ENCODE results near the gene CFAP97D1. TPM values are rescaled to one million over a fixed set of nuclear protein-coding genes. Genes with fewer than 3 reads are reported as not detected.

CFAP97D1 gene
- total RNA-seq, 3 donors from 2014 or later, result not detected

- DNase-seq (no peak), ATAC-seq (no peak)
- Mint-ChIP-seq H3K4me1 (ENCODE audit: low read depth) (no peaks in the 10 kb centered on the region), H3K36me3 (ENCODE audit: insufficient read depth) (no peaks in the 10 kb centered on the region), H3K27me3 (ENCODE audit: low read depth) (peaks cover 4% of the 10 kb centered on the region), H3K4me3 (no peak overlapping the region), H3K9me3 (no peaks in the 10 kb centered on the region)
Observed at GRCh38 chr17:43817826-43818225, 37.6 kb downstream of the CFAP97D1 start.

GRCh38 chr17:43818966-43819365, 38.7 kb downstream of the CFAP97D1 start:
- H3K36me3 Mint-ChIP-seq (ENCODE audit: insufficient read depth), result no peaks in the 10 kb centered on the region
- no peaks in the 10 kb centered on the region for H3K9me3 Mint-ChIP-seq
- no peaks in the 10 kb centered on the region for H3K27me3 Mint-ChIP-seq (ENCODE audit: low read depth)
- ATAC-seq, result no peak
- no peak overlapping the region for H3K4me3 Mint-ChIP-seq
- no peaks in the 10 kb centered on the region for H3K4me1 Mint-ChIP-seq (ENCODE audit: low read depth)
- DNase-seq, result no peak

GRCh38 chr17:43820759-43821158, 40.5 kb downstream of the CFAP97D1 start:
- H3K4me1 Mint-ChIP-seq (ENCODE audit: low read depth), result no peaks in the 10 kb centered on the region
- no peak for DNase-seq
- H3K4me3 Mint-ChIP-seq, result no peak overlapping the region
- no peaks in the 10 kb centered on the region for H3K9me3 Mint-ChIP-seq
- no peaks in the 10 kb centered on the region for H3K36me3 Mint-ChIP-seq (ENCODE audit: insufficient read depth)
- no peaks in the 10 kb centered on the region for H3K27me3 Mint-ChIP-seq (ENCODE audit: low read depth)
- no peak for ATAC-seq

- Mint-ChIP-seq H3K36me3 (ENCODE audit: insufficient read depth) (no peaks in the 10 kb centered on the region), H3K4me3 (no peak overlapping the region), H3K9me3 (no peaks in the 10 kb centered on the region), H3K27me3 (ENCODE audit: low read depth) (no peaks in the 10 kb centered on the region), H3K4me1 (ENCODE audit: low read depth) (no peaks in the 10 kb centered on the region)
- no peak for DNase-seq
- no peak for ATAC-seq
Observed at GRCh38 chr17:43822570-43823190, 42.4 kb downstream of the CFAP97D1 start.

- ATAC-seq (no peak), DNase-seq (no peak)
Observed at GRCh38 chr17:43823350-43824084, 43.3 kb downstream of the CFAP97D1 start.

DNA sequence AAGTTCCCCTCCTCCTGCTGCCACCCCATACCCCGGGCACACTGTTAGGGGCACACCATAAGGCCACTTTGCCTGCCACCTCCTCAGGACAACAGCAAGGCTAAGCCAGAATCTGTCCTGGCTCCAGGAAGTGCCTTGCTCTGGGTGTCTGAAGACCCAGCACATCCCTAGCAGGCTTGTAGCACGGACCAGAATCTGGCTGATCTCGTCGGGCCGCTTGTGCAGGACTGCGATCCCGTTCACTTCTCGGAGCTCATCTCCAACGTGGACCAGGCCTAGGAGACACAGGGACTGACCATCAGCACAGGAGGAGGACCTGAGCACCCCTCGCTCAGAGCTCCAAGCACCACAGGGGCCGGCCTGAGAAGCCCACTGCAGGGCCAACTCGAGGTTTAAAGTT, 45.3 kb downstream of the CFAP97D1 start:
- H3K4me1 Mint-ChIP-seq (ENCODE audit: low read depth), result no peaks in the 10 kb centered on the region
- ATAC-seq, result no peak
- no peaks in the 10 kb centered on the region for H3K27me3 Mint-ChIP-seq (ENCODE audit: low read depth)
- no peak overlapping the region for H3K4me3 Mint-ChIP-seq
- no peaks in the 10 kb centered on the region for H3K36me3 Mint-ChIP-seq (ENCODE audit: insufficient read depth)
- H3K9me3 Mint-ChIP-seq, result no peaks in the 10 kb centered on the region
- DNase-seq, result no peak

More at GRCh38 chr17:43823350-43824084, 43.3 kb downstream of the CFAP97D1 start:
- no peak overlapping the region for H3K4me3 Mint-ChIP-seq
- H3K9me3 Mint-ChIP-seq, result no peaks in the 10 kb centered on the region
- no peaks in the 10 kb centered on the region for H3K4me1 Mint-ChIP-seq (ENCODE audit: low read depth)
- H3K27me3 Mint-ChIP-seq (ENCODE audit: low read depth), result no peaks in the 10 kb centered on the region
- no peaks in the 10 kb centered on the region for H3K36me3 Mint-ChIP-seq (ENCODE audit: insufficient read depth)

- Mint-ChIP-seq H3K4me1 (ENCODE audit: low read depth) (peaks cover 3% of the 10 kb centered on the region), H3K9me3 (no peaks in the 10 kb centered on the region), H3K4me3 (no peak overlapping the region), H3K36me3 (ENCODE audit: insufficient read depth) (no peaks in the 10 kb centered on the region), H3K27me3 (ENCODE audit: low read depth) (peaks cover 3% of the 10 kb centered on the region)
- ATAC-seq, result no peak
- DNase-seq, result no peak
Observed at GRCh38 chr17:43826206-43826605, 46.0 kb downstream of the CFAP97D1 start.

GRCh38 chr17:43827596-43827995, 47.4 kb downstream of the CFAP97D1 start:
- DNase-seq (no peak), ATAC-seq (no peak)
- H3K27me3 Mint-ChIP-seq (ENCODE audit: low read depth), result peaks cover 13% of the 10 kb centered on the region
- no peak overlapping the region for H3K4me3 Mint-ChIP-seq
- peaks cover 3% of the 10 kb centered on the region for H3K4me1 Mint-ChIP-seq (ENCODE audit: low read depth)
- H3K36me3 Mint-ChIP-seq (ENCODE audit: insufficient read depth), result no peaks in the 10 kb centered on the region
- H3K9me3 Mint-ChIP-seq, result no peaks in the 10 kb centered on the region

DNA sequence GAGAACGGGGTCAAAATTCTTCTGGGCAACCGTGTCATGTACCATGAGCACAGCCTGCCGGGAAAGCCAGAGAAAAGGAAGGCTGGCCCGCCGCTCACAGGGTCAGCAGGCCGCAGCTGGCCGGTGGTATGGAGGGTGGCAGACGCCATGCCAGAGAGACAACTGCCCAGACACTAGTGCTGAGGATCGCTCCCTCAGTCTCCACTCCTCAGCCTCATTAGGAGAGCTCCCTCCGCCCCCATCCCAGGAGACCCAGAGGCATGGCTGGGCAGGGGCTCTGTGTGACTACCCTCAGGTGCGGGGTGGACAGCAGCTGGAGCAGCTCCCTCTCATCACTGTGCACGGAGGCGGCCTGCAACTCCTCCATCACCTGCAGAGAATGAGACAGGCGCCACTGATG, 49.5 kb downstream of the CFAP97D1 start:
- Mint-ChIP-seq H3K36me3 (ENCODE audit: insufficient read depth) (no peaks in the 10 kb centered on the region), H3K9me3 (no peaks in the 10 kb centered on the region), H3K4me1 (ENCODE audit: low read depth) (peaks cover 10% of the 10 kb centered on the region), H3K27me3 (ENCODE audit: low read depth) (peaks cover 28% of the 10 kb centered on the region), H3K4me3 (no peak overlapping the region)
- DNase-seq, result no peak
- ATAC-seq, result no peak

DNA sequence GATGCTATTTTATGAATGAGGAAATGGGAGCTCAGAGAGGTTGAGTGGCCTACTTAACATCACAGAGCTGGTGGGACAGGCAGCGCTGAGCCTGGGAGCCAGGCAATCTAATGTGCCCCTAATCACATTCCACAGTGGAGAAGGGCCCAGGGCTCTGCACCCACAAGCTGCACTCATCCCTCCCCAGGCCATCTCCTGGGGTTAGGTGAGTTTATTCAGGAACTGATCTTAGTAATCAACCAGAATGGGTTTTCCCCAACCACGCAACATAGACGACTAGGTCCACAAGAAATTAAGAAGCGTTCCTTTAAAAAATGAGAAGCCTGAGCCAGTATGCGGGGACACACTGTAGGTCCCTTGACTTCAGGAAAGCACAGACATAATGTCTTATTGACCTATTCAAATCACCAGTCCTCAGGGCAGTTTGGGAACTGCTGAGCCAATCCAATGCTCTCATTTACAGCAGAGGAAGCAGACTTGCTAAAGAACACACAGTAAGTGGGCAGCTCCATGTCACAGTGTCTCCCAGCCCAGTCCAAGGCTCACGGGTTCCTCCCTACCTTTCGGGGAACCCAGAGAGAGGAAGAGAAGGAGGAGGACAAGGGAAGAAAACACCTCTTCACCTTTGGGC, 50.4 kb downstream of the CFAP97D1 start:
- peak; percentile 10 to 41 for ATAC-seq
- no peak for DNase-seq
- Mint-ChIP-seq H3K36me3 (ENCODE audit: insufficient read depth) (no peaks in the 10 kb centered on the region), H3K4me3 (no peak overlapping the region), H3K27me3 (ENCODE audit: low read depth) (peaks cover 32% of the 10 kb centered on the region), H3K4me1 (ENCODE audit: low read depth) (peaks cover 10% of the 10 kb centered on the region), H3K9me3 (no peaks in the 10 kb centered on the region)

- no peaks in the 10 kb centered on the region for H3K36me3 Mint-ChIP-seq (ENCODE audit: insufficient read depth)
- peaks cover 40% of the 10 kb centered on the region for H3K27me3 Mint-ChIP-seq (ENCODE audit: low read depth)
- ATAC-seq (no peak), DNase-seq (no peak)
- peaks cover 10% of the 10 kb centered on the region for H3K4me1 Mint-ChIP-seq (ENCODE audit: low read depth)
- peak overlapping the region; percentile 24 for H3K4me3 Mint-ChIP-seq
- no peaks in the 10 kb centered on the region for H3K9me3 Mint-ChIP-seq
Observed at GRCh38 chr17:43831633-43832032, 51.4 kb downstream of the CFAP97D1 start.

DNA sequence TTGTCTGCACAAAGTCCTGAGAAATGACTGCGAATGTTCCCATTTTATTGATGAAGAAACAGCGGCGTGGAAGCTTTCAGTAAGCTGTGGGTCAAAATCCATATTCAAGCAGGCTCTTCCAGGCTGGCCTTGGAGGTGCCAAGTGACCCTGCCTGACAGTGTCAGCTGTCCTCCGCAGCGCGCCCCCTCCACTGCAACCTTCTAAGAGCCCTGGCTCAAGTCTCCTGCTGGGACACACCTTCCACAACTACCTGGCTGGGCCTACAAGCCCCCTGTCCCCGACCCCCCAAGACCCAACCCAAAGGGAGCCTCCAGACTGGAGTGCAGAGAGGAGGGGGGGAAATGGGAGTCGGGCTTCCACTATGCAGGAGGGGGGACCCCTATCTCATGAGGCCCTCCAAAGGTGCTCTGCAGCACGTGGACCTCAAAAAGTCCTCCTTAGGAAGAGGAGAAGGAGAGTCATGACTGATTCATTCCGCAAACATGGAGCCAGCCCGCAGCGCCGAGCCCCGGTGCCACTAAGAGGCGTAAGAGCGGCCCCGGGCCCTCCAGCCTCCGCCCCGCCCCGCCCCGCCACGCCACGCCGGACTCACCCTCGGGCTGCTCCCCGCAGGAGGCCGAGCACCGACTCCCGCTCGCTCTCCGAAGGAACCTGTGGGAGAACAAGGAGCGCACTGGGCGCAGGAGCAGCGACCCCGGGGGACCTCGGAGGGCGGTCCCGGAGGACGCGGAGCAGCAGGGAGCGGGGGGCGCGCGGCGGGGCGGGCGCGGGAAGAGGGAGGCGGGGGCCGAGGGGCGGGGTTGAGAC, 52.1 kb downstream of the CFAP97D1 start:
- Mint-ChIP-seq H3K27me3 (ENCODE audit: low read depth) (peaks cover 43% of the 10 kb centered on the region), H3K4me3 (peak overlapping the region; percentile 65), H3K36me3 (ENCODE audit: insufficient read depth) (no peaks in the 10 kb centered on the region), H3K4me1 (ENCODE audit: low read depth) (peaks cover 10% of the 10 kb centered on the region), H3K9me3 (no peaks in the 10 kb centered on the region)
- ATAC-seq (peak; percentile 47 to 51), DNase-seq (no peak)

DNA sequence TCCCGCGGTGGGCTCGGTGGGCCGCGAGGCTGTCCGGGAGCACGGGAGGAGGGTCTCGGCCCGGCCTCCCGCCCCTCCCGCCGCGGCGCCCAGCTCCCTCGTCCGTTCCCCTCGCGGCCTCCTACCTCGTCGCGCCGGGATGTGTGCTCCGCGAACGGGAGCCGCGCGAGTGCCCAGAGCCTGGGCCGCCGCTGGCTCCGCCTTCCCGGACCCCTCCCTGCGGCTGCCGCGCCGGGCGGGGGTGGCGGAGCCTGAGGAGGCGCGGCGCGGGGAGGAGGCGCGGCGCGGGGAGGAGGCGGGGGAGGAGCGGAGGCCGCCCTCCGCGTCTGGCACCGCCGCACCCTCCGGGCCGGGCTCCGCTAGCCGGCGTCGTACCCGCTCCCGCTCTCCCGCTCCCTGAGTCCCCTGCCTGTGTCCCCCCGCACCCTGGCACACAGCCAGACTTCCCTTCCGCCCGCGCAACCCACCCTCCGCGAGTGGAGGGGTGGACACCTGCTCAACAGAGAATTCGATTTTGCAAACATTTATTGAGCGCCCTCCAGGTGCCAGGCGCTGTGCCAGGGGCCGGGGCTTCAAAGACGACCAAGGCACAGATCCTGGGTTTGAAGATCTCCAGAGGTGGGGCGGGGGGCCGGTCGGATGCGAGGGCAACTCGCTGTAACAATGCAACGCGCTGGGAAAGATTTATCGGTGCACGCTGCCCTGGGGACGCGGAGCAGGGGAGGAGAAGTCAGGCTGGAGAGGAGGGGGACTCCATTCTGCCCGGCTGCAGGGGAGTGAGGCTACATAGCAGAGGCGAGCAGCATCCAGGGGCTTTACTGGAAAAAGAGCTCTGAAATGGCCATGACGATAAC, 53.0 kb downstream of the CFAP97D1 start, which contains the start of gene MPP3:
Gene MPP3, minus strand, starts transcription at position 171 of the 854 bp plus-strand sequence. CDS start 1,240 bp downstream, outside the sequence.
- Mint-ChIP-seq H3K36me3 (ENCODE audit: insufficient read depth) (no peaks in the 10 kb centered on the region), H3K4me3 (peak within 1 kb of the TSS; percentile 80), H3K9me3 (no peaks in the 10 kb centered on the region), H3K4me1 (ENCODE audit: low read depth) (peaks cover 10% of the 10 kb centered on the region), H3K27me3 (ENCODE audit: low read depth) (peaks cover 48% of the 10 kb centered on the region)
- DNase-seq (peak; percentile 39), ATAC-seq (peak; percentile 78 to 89)
